CD14-positive monocyte (primary cell): ENCODE results near the gene SMNDC1. TPM values are rescaled to one million over a fixed set of nuclear protein-coding genes. Genes with fewer than 3 reads are reported as not detected.

ENCODE experiments used
- DNase-seq, 3 donors: peaks; one replicate each; pipeline ENCODE4 v3.0.0-alpha.2; 2011 to 2022
- H2AFZ ChIP-seq: 2 replicates; pipeline ENCODE4 v1.6.0; 2012; ENCODE audit warnings: mild to moderate bottlenecking, low read depth, low read length, inconsistent platforms; ENCODE audit not compliant: insufficient read depth, poor library complexity, severe bottlenecking
- H3K27ac ChIP-seq, 2 donors: 1 replicate in 1 of 2; 2 replicates in 1 of 2; pipeline ENCODE4 v1.5.1; 2012 to 2013; ENCODE audit warnings: low read length in 2 of 2, control low read depth in 1 of 2, inconsistent platforms in 1 of 2, low read depth in 1 of 2, mild to moderate bottlenecking in 1 of 2
- H3K27me3 ChIP-seq, 2 donors: one replicate each; pipeline versions ENCODE4 v1.6.0 to v1.6.1; 2011 to 2013; ENCODE audit warnings: low read length in 2 of 2; ENCODE audit not compliant: control insufficient read depth in 2 of 2, insufficient read depth in 2 of 2
- H3K36me3 ChIP-seq, 2 donors: replicated peaks in 1 of 2; 1 replicate in 1 of 2; 2 replicates in 1 of 2; pipeline versions ENCODE4 v1.5.1 to v1.6.1; 2012 to 2013; ENCODE audit warnings: low read length in 2 of 2, control low read depth in 1 of 2, inconsistent platforms in 1 of 2, mild to moderate bottlenecking in 1 of 2; ENCODE audit not compliant: insufficient read depth in 2 of 2, control insufficient read depth in 1 of 2
- H3K4me1 ChIP-seq, 2 donors: 1 replicate in 1 of 2; 2 replicates in 1 of 2; pipeline versions ENCODE4 v1.5.1 to v1.6.1; 2012 to 2013; ENCODE audit warnings: low read length in 2 of 2, control low read depth in 1 of 2, inconsistent platforms in 1 of 2, mild to moderate bottlenecking in 1 of 2, moderate library complexity in 1 of 2; ENCODE audit not compliant: insufficient read depth in 2 of 2, control insufficient read depth in 1 of 2
- H3K4me2 ChIP-seq: replicated peaks from 2 replicates; pipeline ENCODE3; 2012; ENCODE audit warnings: low read length, moderate library complexity, mild to moderate bottlenecking; ENCODE audit not compliant: poor library complexity, severe bottlenecking; ENCODE audit errors: extremely low read depth
- H3K4me3 ChIP-seq, 3 experiments: fragments of 200-600 bp in 1 of 3; sonication (generic) in 1 of 3; replicated peaks in 1 of 3; 1 replicate in 2 of 3; 2 replicates in 1 of 3; pipeline ENCODE4 v1.5.1; 2011 to 2013; ENCODE audit warnings: low read length in 3 of 3, mild to moderate bottlenecking in 3 of 3, control low read depth in 2 of 3, low read depth in 2 of 3, inconsistent platforms in 1 of 3, moderate library complexity in 1 of 3
- H3K79me2 ChIP-seq: 2 replicates; pipeline ENCODE4 v1.6.0; 2012; ENCODE audit warnings: mild to moderate bottlenecking, control low read depth, inconsistent platforms, low read length, moderate library complexity; ENCODE audit not compliant: insufficient read depth
- H3K9ac ChIP-seq: 2 replicates; pipeline ENCODE4 v1.6.0; 2017; ENCODE audit warnings: low read length, mild to moderate bottlenecking; ENCODE audit not compliant: insufficient read depth, poor library complexity, severe bottlenecking
- H3K9me3 ChIP-seq, 2 donors: replicated peaks in 1 of 2; 1 replicate in 1 of 2; 2 replicates in 1 of 2; pipeline versions ENCODE4 v1.5.1 to v1.6.1; 2012 to 2013; ENCODE audit warnings: low read length in 2 of 2, control low read depth in 1 of 2; ENCODE audit not compliant: control insufficient read depth in 1 of 2, insufficient read depth in 1 of 2
- H4K20me1 ChIP-seq: 2 replicates; pipeline ENCODE4 v1.6.0; 2012; ENCODE audit warnings: mild to moderate bottlenecking, low read length, control low read depth, moderate library complexity; ENCODE audit not compliant: insufficient read depth
- H3K27ac Mint-ChIP-seq, 7 donors: one replicate each; pipeline ENCODE4 v1.8.0; 2020; ENCODE audit warnings: mild to moderate bottlenecking in 7 of 7, mixed read lengths in 7 of 7, moderate library complexity in 6 of 7, inconsistent platforms in 2 of 7
- H3K27me3 Mint-ChIP-seq, 3 donors: one replicate each; pipeline ENCODE4 v1.8.0; 2021 to 2022; ENCODE audit warnings: low read depth in 3 of 3, mild to moderate bottlenecking in 3 of 3, mixed read lengths in 3 of 3, moderate library complexity in 3 of 3, inconsistent platforms in 1 of 3
- H3K36me3 Mint-ChIP-seq, 2 donors: one replicate each; pipeline ENCODE4 v1.8.0; 2020; ENCODE audit warnings: mixed read lengths in 2 of 2, inconsistent platforms in 1 of 2, mild to moderate bottlenecking in 1 of 2
- H3K4me1 Mint-ChIP-seq: one replicate; pipeline ENCODE4 v1.8.0; 2020; ENCODE audit warnings: mild to moderate bottlenecking, mixed read lengths
- H3K4me3 Mint-ChIP-seq, 2 donors: one replicate each; pipeline ENCODE4 v1.8.0; 2020; ENCODE audit warnings: mild to moderate bottlenecking in 2 of 2, mixed read lengths in 2 of 2, moderate library complexity in 1 of 2
- H3K9me3 Mint-ChIP-seq, 7 donors: one replicate each; pipeline ENCODE4 v1.8.0; 2020 to 2022; ENCODE audit warnings: mixed read lengths in 7 of 7, mild to moderate bottlenecking in 6 of 7, moderate library complexity in 6 of 7, inconsistent platforms in 2 of 7
- CTCF ChIP-seq: fragments of 200-600 bp; IDR thresholded peaks from one replicate; pipeline ENCODE4 v1.8.0; 2022; ENCODE audit warnings: antibody characterized with exemption, mild to moderate bottlenecking
- WGBS: methylation state at CpG from one replicate; pipeline ENCODE4 v1.1.5; 2013; ENCODE audit warnings: missing lambda C conversion rate; ENCODE audit not compliant: insufficient coverage; 5-methylcytosine and 5-hydroxymethylcytosine counted together
- intact Hi-C, 2 donors: fragments of 100-400 bp; cut with micrococcal nuclease; formaldehyde crosslinking; loops; one replicate each; pipeline versions ENCODE4 v1.15.0 to v1.15.1; 2023
- polyA plus RNA-seq, 3 donors: library from polyadenylated mRNA; depleted of rRNA in 1 of 3; unstranded in 2 of 3; stranded (reverse) in 1 of 3; fragments of 300-500 nt in 2 of 3; fragments of >200 nt in 1 of 3; fragmentation: Illumina TruSeq in 2 of 3; gene quantifications; 1 replicate in 2 of 3; 2 replicates in 1 of 3; pipeline ENCODE4 v1.2.3, GENCODE V29; 2012 to 2021

Gene SMNDC1
- polyA plus RNA-seq, 3 donors = 15.6 to 18.2 (median 16.4) TPM

- Mint-ChIP-seq H3K36me3 (peaks cover 5 to 7% of the 10 kb centered on the region in 2 donors), H3K27ac (no peak overlapping the region), H3K27me3 (peaks cover 2 to 4% (median 3%) of the 10 kb centered on the region in 3 donors), H3K9me3 (peaks cover 0 to 3% (median 0%) of the 10 kb centered on the region in 7 donors), H3K4me1 (peaks cover 36% of the 10 kb centered on the region), H3K4me3 (no peak overlapping the region)
- no peak overlapping the region for H3K4me2 ChIP-seq
- TF ChIP-seq CTCF = no peak
- intact Hi-C loops = loop anchor here (2.0 to 10.0 kb wide), 5 partner anchors 104 to 259 kb away; partner anchors contain the start of genes SMC3 (in 2 of the 2) and DUSP5 (in 1 of the 2)
- H3K27ac ChIP-seq = no peak overlapping the region
- peaks cover 24 to 36% of the 10 kb centered on the region in 2 donors for H3K4me1 ChIP-seq
- H3K9ac ChIP-seq = no peak overlapping the region
- no peaks in the 10 kb centered on the region for H4K20me1 ChIP-seq
- peaks cover 20% of the 10 kb centered on the region for H3K79me2 ChIP-seq
- DNase-seq = no peak
- no peaks in the 10 kb centered on the region for H3K9me3 ChIP-seq
- no peak overlapping the region for H3K4me3 ChIP-seq
- H3K36me3 ChIP-seq = peaks cover 4 to 5% of the 10 kb centered on the region in 2 donors
- no peak overlapping the region for H2AFZ ChIP-seq
- no peaks in the 10 kb centered on the region for H3K27me3 ChIP-seq
- 100% methylated on average over 1 of the region's 4 CpGs for WGBS
Measured at GRCh38 chr10:110307805-110308204, 3.1 kb upstream of the SMNDC1 start.

GRCh38 chr10:110306452-110306768 lies 1.7 kb upstream of the SMNDC1 start:
- Histone ChIP-seq H2AFZ (no peak overlapping the region), H3K27me3 (no peaks in the 10 kb centered on the region), H3K4me2 (peak overlapping the region; percentile 81), H3K9me3 (no peaks in the 10 kb centered on the region), H3K79me2 (peaks cover 33% of the 10 kb centered on the region), H3K27ac (peak overlapping the region in 1 of 2 donors; percentile 39), H3K4me1 (peaks cover 31 to 50% of the 10 kb centered on the region in 2 donors), H3K36me3 (peaks cover 18 to 19% of the 10 kb centered on the region in 2 donors), H3K9ac (no peak overlapping the region), H3K4me3 (peak overlapping the region in 1 of 3 experiments; percentile 29), H4K20me1 (peaks cover 14% of the 10 kb centered on the region)
- H3K27ac Mint-ChIP-seq = peak overlapping the region in 4 of 7 donors; percentile 54 to 98 (median 79)
- TF ChIP-seq CTCF = peak; percentile 34
- H3K9me3 Mint-ChIP-seq = peaks cover 0 to 3% (median 0%) of the 10 kb centered on the region in 7 donors
- H3K4me1 Mint-ChIP-seq = peaks cover 49% of the 10 kb centered on the region
- no CpG with 5 or more reads among the region's 2 CpGs for WGBS
- H3K36me3 Mint-ChIP-seq = peaks cover 17 to 20% of the 10 kb centered on the region in 2 donors
- H3K4me3 Mint-ChIP-seq = no peak overlapping the region
- DNase-seq = no peak
- H3K27me3 Mint-ChIP-seq = peaks cover 0 to 4% (median 2%) of the 10 kb centered on the region in 3 donors
- intact Hi-C loops = loop anchor here (2.0 to 10.0 kb wide), 5 partner anchors 106 to 261 kb away; partner anchors contain the start of genes SMC3 (in 2 of the 2) and DUSP5 (in 1 of the 2)
